K562 (cell line): Measurements from ENCODE around the gene AKR1A1. TPM values are rescaled to one million over a fixed set of nuclear protein-coding genes. Genes with fewer than 3 reads are reported as not detected.

Experiments
- CHAMP1 ChIP-seq: fragments of 450-650 bp; IDR thresholded peaks from 2 replicates; pipeline ENCODE4 v1.6.1; 2016; ENCODE audit warnings: mild to moderate bottlenecking
- CHCHD3 ChIP-seq: fragments of 250-450 bp; sonication (Bioruptor Pico); IDR thresholded peaks from 2 replicates; pipeline ENCODE4 v2.1.2; 2022; ENCODE audit warnings: mild to moderate bottlenecking
- ETV6 ChIP-seq, 3 experiments: fragments of 150-350 bp in 1 of 3; sonication (generic) in 1 of 3; formaldehyde crosslinking in 1 of 3; IDR thresholded peaks; 2 replicates each; pipeline versions ENCODE4 v1.6.1 to v1.8.0; 2014 to 2022; ENCODE audit warnings: borderline replicate concordance in 2 of 3, low read depth in 2 of 3, antibody characterized with exemption in 1 of 3, low read length in 1 of 3, mild to moderate bottlenecking in 1 of 3, missing genetic modification reagents in 1 of 3
- FOXJ2 ChIP-seq: fragments of 200-800 bp; sonication (Bioruptor generic); IDR thresholded peaks from 2 replicates; pipeline ENCODE4 v1.6.1; 2016; ENCODE audit warnings: missing genetic modification characterization, missing compliant biosample characterization
- IRF9 ChIP-seq: fragments of 450-650 bp; IDR thresholded peaks from 2 replicates; pipeline ENCODE4 v1.6.1; 2016; ENCODE audit warnings: missing biosample characterization, missing genetic modification characterization
- NFYB ChIP-seq: IDR thresholded peaks from 2 replicates; pipeline ENCODE4 v1.6.1; 2011; ENCODE audit warnings: mild to moderate bottlenecking, moderate library complexity; ENCODE audit not compliant: insufficient read length; ENCODE audit errors: extremely low read depth
- NRF1 ChIP-seq, 2 experiments: fragments of 450-650 bp; IDR thresholded peaks in 1 of 2; conservative IDR thresholded peaks in 1 of 2; 2 replicates each; pipeline ENCODE4 v1.6.1; 2014; ENCODE audit warnings: mild to moderate bottlenecking in 2 of 2
- PTBP1 ChIP-seq: fragments of 200-400 bp; formaldehyde crosslinking; IDR thresholded peaks from 2 replicates; pipeline ENCODE4 v1.6.1; 2017; ENCODE audit warnings: low read depth, low read length
- RBM25 ChIP-seq: fragments of 200-400 bp; formaldehyde crosslinking; IDR thresholded peaks from 2 replicates; pipeline ENCODE4 v1.6.1; 2018; ENCODE audit warnings: low read length, low read depth, moderate library complexity; ENCODE audit not compliant: severe bottlenecking
- RFX1 ChIP-seq: fragments of 450-650 bp; IDR thresholded peaks from 2 replicates; pipeline ENCODE4 v1.6.1; 2016; ENCODE audit warnings: mild to moderate bottlenecking, moderate library complexity
- SAFB2 ChIP-seq: fragments of 200-400 bp; formaldehyde crosslinking; IDR thresholded peaks from 2 replicates; pipeline ENCODE4 v1.6.1; 2018; ENCODE audit warnings: borderline replicate concordance, low read length, low read depth, moderate library complexity; ENCODE audit not compliant: severe bottlenecking
- SMARCB1 ChIP-seq: IDR thresholded peaks from 2 replicates; pipeline ENCODE4 v1.6.1; 2011; ENCODE audit warnings: improper control_type of control experiment, low read depth; ENCODE audit not compliant: insufficient read length
- SRSF9 ChIP-seq: fragments of 200-400 bp; formaldehyde crosslinking; IDR thresholded peaks from 2 replicates; pipeline ENCODE4 v1.6.1; 2017; ENCODE audit warnings: low read depth, low read length, borderline replicate concordance
- TAF15 ChIP-seq: fragments of 200-400 bp; formaldehyde crosslinking; IDR thresholded peaks from 2 replicates; pipeline ENCODE4 v1.6.1; 2017; ENCODE audit warnings: mild to moderate bottlenecking, low read depth, low read length, moderate library complexity
- ZBTB34 ChIP-seq: fragments of 250-450 bp; sonication (Bioruptor Pico); IDR thresholded peaks from 2 replicates; pipeline ENCODE4 v1.8.0; 2021; ENCODE audit warnings: mild to moderate bottlenecking, moderate library complexity
- ZNF274 ChIP-seq: IDR thresholded peaks from 2 replicates; pipeline ENCODE4 v1.6.1; 2011; ENCODE audit warnings: low read depth, mild to moderate bottlenecking, low read length, moderate library complexity, borderline replicate concordance
- ZNF316 ChIP-seq: fragments of 450-650 bp; IDR thresholded peaks from 2 replicates; pipeline ENCODE4 v1.6.1; 2016
- ZNF518B ChIP-seq: fragments of 250-450 bp; sonication (Bioruptor Pico); IDR thresholded peaks from 2 replicates; pipeline ENCODE4 v1.5.0; 2021; ENCODE audit warnings: mild to moderate bottlenecking, moderate library complexity
- ZNF75A ChIP-seq: fragments of 450-650 bp; formaldehyde crosslinking; IDR thresholded peaks from 2 replicates; pipeline ENCODE4 v1.4.0; 2020; ENCODE audit warnings: mild to moderate bottlenecking
- ZNF764 ChIP-seq: fragments of 250-450 bp; sonication (Bioruptor Pico); IDR thresholded peaks from 2 replicates; pipeline ENCODE4 v1.4.0; 2020; ENCODE audit warnings: low read depth, mild to moderate bottlenecking, moderate library complexity
- ZNF79 ChIP-seq: fragments of 250-450 bp; sonication (Bioruptor Pico); IDR thresholded peaks from 2 replicates; pipeline ENCODE4 v1.4.0; 2020; ENCODE audit warnings: low read depth, mild to moderate bottlenecking, moderate library complexity
- polyA plus RNA-seq, 8 experiments: library from polyadenylated mRNA; depleted of rRNA in 4 of 8; stranded (reverse) in 5 of 8; unstranded in 3 of 8; fragments of >200 nt; fragmentation: Nextera tagmentation in 2 of 8; fragmentation: Illumina TruSeq in 1 of 8; extraction: Ambion mirVana in 2 of 8; extraction: Trizol in 1 of 8; gene quantifications; 2 replicates each; pipeline versions ENCODE4 v1.2.1 to v1.2.3, GENCODE V29; 2011 to 2014; ENCODE audit warnings: inconsistent platforms in 1 of 8, missing spikeins in 1 of 8
- total RNA-seq, 7 experiments: library from RNA; depleted of rRNA in 6 of 7; stranded (reverse); fragments of >200 nt in 6 of 7; fragmentation: Illumina TruSeq in 2 of 7; extraction: Trizol in 2 of 7; gene quantifications; 2 replicates each; pipeline versions ENCODE4 v1.2.1 to v1.2.3, GENCODE V29; 2011 to 2021; ENCODE audit warnings: low replicate concordance in 1 of 7

AKR1A1 gene
- total and polyA plus RNA-seq, 9 of the 15 experiments (the other 6 are each of a cell fraction or from before 2014, with no cell fraction given) = 68.6 to 211 (median 132) TPM

GRCh38 chr1:45583264-45583665 lies 32.6 kb downstream of the AKR1A1 start (continued):
- no peak for TF ChIP-seq CHAMP1
- no peak for TF ChIP-seq FOXJ2
- TF ChIP-seq SAFB2 = no peak
- no peak for TF ChIP-seq TAF15
- no peak for TF ChIP-seq PTBP1
- TF ChIP-seq RFX1 = no peak
- no peak for TF ChIP-seq ZNF75A (CRISPR knock-in tag)
- TF ChIP-seq ZNF79 (CRISPR knock-in tag) = no peak
- TF ChIP-seq NFYB = peak; percentile 72
- peak; percentile 70 for TF ChIP-seq RBM25
- TF ChIP-seq IRF9 (tag) = no peak
- no peak for TF ChIP-seq CHCHD3 (CRISPR knock-in tag)
- no peak for TF ChIP-seq ETV6 (IDR thresholded peaks at IDR 0.05; ENCODE audit: borderline replicate concordance in 1 of 2, low read depth in 2 of 2, low read length in 1 of 2)
- TF ChIP-seq ETV6 (CRISPR knock-in tag; IDR thresholded peaks at IDR 0.05; ENCODE audit: borderline replicate concordance) = no peak
- TF ChIP-seq NRF1 (conservative IDR thresholded peaks at IDR 0.05 in 1 of 2, IDR thresholded peaks at IDR 0.05 in 1 of 2) = peak; percentile 75 to 77
- TF ChIP-seq SRSF9 = no peak
- no peak for TF ChIP-seq ZNF518B (CRISPR knock-in tag)
- no peak for TF ChIP-seq ZNF316
- TF ChIP-seq ZNF764 (CRISPR knock-in tag) = no peak
- TF ChIP-seq SMARCB1 = no peak
- no peak for TF ChIP-seq ZBTB34 (CRISPR knock-in tag)
- no peak for TF ChIP-seq ZNF274
